Measurements from ENCODE around the gene ADAMTS3. TPM values are rescaled to one million over a fixed set of nuclear protein-coding genes. Genes with fewer than 3 reads are reported as not detected.

Gene ADAMTS3
- total and polyA plus RNA-seq, 9 of the 15 experiments (the other 6 are each of a cell fraction or from before 2014, with no cell fraction given), result 4.0 to 18.0 (median 12.1) TPM

DNA sequence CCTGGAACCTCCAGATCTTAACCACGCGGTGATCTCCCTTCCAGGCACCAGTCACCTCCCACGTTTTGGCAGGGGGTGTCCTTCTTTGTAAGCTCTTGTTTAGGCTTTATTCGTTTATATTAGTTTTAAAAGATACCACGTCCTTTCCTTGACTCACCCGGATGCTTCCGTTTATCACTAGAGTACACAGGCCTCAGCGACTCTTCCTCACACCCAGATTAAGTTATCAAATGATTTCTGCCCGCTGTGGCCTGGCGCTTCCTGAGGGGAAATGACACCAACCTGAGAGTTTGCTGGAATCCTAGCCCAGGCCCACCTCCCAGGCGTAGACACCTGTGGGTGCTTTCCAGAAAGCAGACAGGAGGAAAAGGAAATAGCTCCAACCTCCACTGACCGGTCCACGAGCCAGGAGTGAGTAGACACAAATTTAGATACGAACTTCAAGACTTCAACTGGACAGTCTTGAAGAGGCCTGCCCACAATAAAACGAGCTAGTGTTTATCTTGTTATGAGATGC, 756 bp upstream of the ADAMTS3 start (continued):
- TF ChIP-seq STAT6 (CRISPR knock-in tag; IDR thresholded peaks at IDR 0.05) (no peak), ETV1 (tag; conservative IDR thresholded peaks at IDR 0.05; ENCODE audit: low read depth) (peak; percentile 57; the same call in 1 of the 2 replicates), KDM1A (IDR thresholded peaks at IDR 0.05) (no peak; a peak in 1 of 4 replicates), ZNF253 (CRISPR knock-in tag; conservative IDR thresholded peaks at IDR 0.05) (no peak), CTBP1 (IDR thresholded peaks at IDR 0.05; ENCODE audit: borderline replicate concordance) (no peak; the same call in 1 of the 2 replicates), DACH1 (IDR thresholded peaks at IDR 0.05; ENCODE audit: partially characterized antibody) (no peak), MAFG (tag; conservative IDR thresholded peaks at IDR 0.05) (peak; percentile 42; the same call in 1 of the 2 replicates), MTA2 (IDR thresholded peaks at IDR 0.05; ENCODE audit: low read depth) (no peak), ZBTB33 (CRISPR knock-in tag; IDR thresholded peaks at IDR 0.05) (peak; percentile 5; the same call in 1 of the 2 replicates), IFI16 (CRISPR knock-in tag; IDR thresholded peaks at IDR 0.05) (no peak), SIN3A (IDR thresholded peaks at IDR 0.05; ENCODE audit: borderline replicate concordance in 2 of 2, control insufficient read depth in 1 of 2, low read depth in 2 of 2, low read length in 2 of 2) (no peak)
- TF ChIP-seq, protein P1, sequence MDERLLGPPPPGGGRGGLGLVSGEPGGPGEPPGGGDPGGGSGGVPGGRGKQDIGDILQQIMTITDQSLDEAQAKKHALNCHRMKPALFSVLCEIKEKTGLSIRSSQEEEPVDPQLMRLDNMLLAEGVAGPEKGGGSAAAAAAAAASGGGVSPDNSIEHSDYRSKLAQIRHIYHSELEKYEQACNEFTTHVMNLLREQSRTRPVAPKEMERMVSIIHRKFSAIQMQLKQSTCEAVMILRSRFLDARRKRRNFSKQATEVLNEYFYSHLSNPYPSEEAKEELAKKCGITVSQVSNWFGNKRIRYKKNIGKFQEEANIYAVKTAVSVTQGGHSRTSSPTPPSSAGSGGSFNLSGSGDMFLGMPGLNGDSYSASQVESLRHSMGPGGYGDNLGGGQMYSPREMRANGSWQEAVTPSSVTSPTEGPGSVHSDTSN (CRISPR knock-in tag; IDR thresholded peaks at IDR 0.05; ENCODE audit: low read depth), result no peak
- TF ChIP-seq, protein P1 (tag; conservative IDR thresholded peaks at IDR 0.05; ENCODE audit: low read depth), result 0 out of 2 replicates have a peak, but pooled peaks have one; percentile 14

All from K562 (cell line).